HG03457 (cell line): ENCODE measurements around the gene TEX2.

Experiments
- ATAC-seq: cut with Tn5 transposase; IDR thresholded peaks from one replicate; pipeline ENCODE4 v1.9.1; 2021; ENCODE audit warnings: moderate number of reproducible peaks; ENCODE audit not compliant: unreplicated experiment

Gene TEX2

GRCh38 chr17:64147110-64148016, 115.7 kb downstream of the TEX2 start:
- ATAC-seq, result no peak

- peak; percentile 12 for ATAC-seq
Observed at GRCh38 chr17:64146418-64147109, 116.5 kb downstream of the TEX2 start.

- ATAC-seq, result peak; percentile 92
Observed at GRCh38 chr17:64145751-64146417, 117.2 kb downstream of the TEX2 start.

GRCh38 chr17:64145375-64145750, 117.7 kb downstream of the TEX2 start:
- ATAC-seq, result peak; percentile 1

GRCh38 chr17:64139542-64139941, 123.5 kb downstream of the TEX2 start:
- no peak for ATAC-seq

GRCh38 chr17:64138441-64138840, 124.6 kb downstream of the TEX2 start:
- ATAC-seq, result no peak

GRCh38 chr17:64135000-64135399, 128.1 kb downstream of the TEX2 start:
- ATAC-seq, result no peak

- ATAC-seq, result no peak
Observed at GRCh38 chr17:64134216-64134970, 128.7 kb downstream of the TEX2 start.

GRCh38 chr17:64133546-64134215, 129.4 kb downstream of the TEX2 start:
- no peak for ATAC-seq

- no peak for ATAC-seq
Observed at GRCh38 chr17:64131606-64132270, 131.3 kb downstream of the TEX2 start.

- ATAC-seq, result peak; percentile 4
Observed at GRCh38 chr17:64130559-64131001, 132.5 kb downstream of the TEX2 start.

GRCh38 chr17:64129765-64130558, 133.1 kb downstream of the TEX2 start, which contains the start of gene ERN1:
ERN1 (minus strand) TSS chr17:64130144; CDS start chr17:64130029, 115 bp downstream.
- peak; percentile 68 for ATAC-seq

- ATAC-seq, result no peak
Observed at GRCh38 chr17:64129515-64129764, 133.6 kb downstream of the TEX2 start.

GRCh38 chr17:64128787-64129514, 134.1 kb downstream of the TEX2 start:
- ATAC-seq, result no peak

- ATAC-seq, result no peak
Observed at GRCh38 chr17:64126918-64127317, 136.1 kb downstream of the TEX2 start.

- no peak for ATAC-seq
Observed at GRCh38 chr17:64125937-64126336, 137.1 kb downstream of the TEX2 start.

GRCh38 chr17:64124609-64125008, 138.5 kb downstream of the TEX2 start:
- no peak for ATAC-seq

- no peak for ATAC-seq
Observed at GRCh38 chr17:64123114-64123513, 139.9 kb downstream of the TEX2 start.
